HepG2 (cell line): ENCODE results near the gene SPATA12. TPM values are rescaled to one million over a fixed set of nuclear protein-coding genes. Genes with fewer than 3 reads are reported as not detected.

Source experiments
- ATAC-seq: fragments of 200-7000 bp; cut with Tn5 transposase; 3 replicates; pipeline ENCODE4 v1.9.1; 2020; ENCODE audit warnings: mild to moderate bottlenecking, moderate library complexity
- BruUV-seq: library from RNA; stranded (reverse); fragments of 400-500 nt; replicated peaks from 2 replicates; lab custom pipeline; 2021; lab: Mats Ljungman, UMichigan
- CTCF ChIA-PET: fragments of 300-600 bp; formaldehyde crosslinking; extraction: SDS; loops from one replicate; lab custom pipeline; 2021; ENCODE audit warnings: low total read pairs, inconsistent platforms, low intra/inter-chr PET ratio; lab: Yijun Ruan, JAX
- POLR2A ChIA-PET: fragments of 350-600 bp; sonication (Branson Sonifier 250); formaldehyde crosslinking; loops from one replicate; lab custom pipeline; 2020; ENCODE audit warnings: antibody characterized with exemption, inconsistent platforms; lab: Yijun Ruan, JAX
- DNase-seq: peaks from one replicate; pipeline ENCODE4 v3.0.0-alpha.2; 2015; ENCODE audit warnings: low spot score
- FAIRE-seq: peaks from 3 replicates; lab custom pipeline; 2011; peaks lifted over from hg19 to GRCh38; lab: Jason Lieb, UNC
- H2AFZ ChIP-seq: one replicate; pipeline ENCODE4 v1.6.1; 2011; ENCODE audit warnings: low read length, inconsistent platforms
- H3K27ac ChIP-seq: fragments of 300-600 bp; 3 replicates; pipeline ENCODE4 v1.8.0; 2011; ENCODE audit warnings: mixed run types, mild to moderate bottlenecking, mixed read lengths, low read length, inconsistent platforms; ENCODE audit not compliant: insufficient read depth; ENCODE audit errors: extremely low read length
- H3K27me3 ChIP-seq, 2 experiments: fragments of 200-600 bp in 1 of 2; 2 replicates in 1 of 2; 3 replicates in 1 of 2; pipeline versions ENCODE4 v1.6.0 to v1.8.0; 2011; ENCODE audit warnings: low read length in 2 of 2, mild to moderate bottlenecking in 2 of 2, moderate library complexity in 2 of 2, inconsistent platforms in 1 of 2; ENCODE audit not compliant: insufficient read depth in 2 of 2, control insufficient read depth in 1 of 2
- H3K36me3 ChIP-seq, 2 experiments: fragments of 200-600 bp in 1 of 2; replicated peaks in 1 of 2; 2 replicates in 1 of 2; 3 replicates in 1 of 2; pipeline versions ENCODE4 v1.5.1 to v1.8.0; 2011; ENCODE audit warnings: low read length in 2 of 2, inconsistent platforms in 1 of 2; ENCODE audit not compliant: insufficient read depth in 2 of 2, control insufficient read depth in 1 of 2
- H3K4me1 ChIP-seq: 2 replicates; pipeline ENCODE4 v1.5.1; 2012; ENCODE audit warnings: low read length, inconsistent platforms; ENCODE audit not compliant: insufficient read depth
- H3K4me2 ChIP-seq: 2 replicates; pipeline ENCODE4 v1.6.0; 2011; ENCODE audit warnings: low read depth, low read length, inconsistent platforms
- H3K4me3 ChIP-seq, 3 experiments: fragments of 200-600 bp in 1 of 3; sonication (generic), shearing (Covaris generic) in 1 of 3; replicated peaks in 1 of 3; 2 replicates each; pipeline ENCODE4 v1.5.1; 2011 to 2016; ENCODE audit warnings: low read length in 3 of 3, inconsistent platforms in 2 of 3, low read depth in 2 of 3, mild to moderate bottlenecking in 2 of 3, control low read depth in 1 of 3, mixed read lengths in 1 of 3; ENCODE audit not compliant: insufficient read depth in 1 of 3
- H3K79me2 ChIP-seq: one replicate; pipeline ENCODE4 v1.6.1; 2011; ENCODE audit warnings: low read length, inconsistent platforms; ENCODE audit not compliant: insufficient read depth
- H3K9ac ChIP-seq: 2 replicates; pipeline ENCODE4 v1.6.0; 2011; ENCODE audit warnings: mild to moderate bottlenecking, low read depth, low read length, inconsistent platforms; ENCODE audit not compliant: insufficient read depth
- H3K9me3 ChIP-seq: 2 replicates; pipeline ENCODE4 v1.5.1; 2012; ENCODE audit warnings: mild to moderate bottlenecking, low read length
- H4K20me1 ChIP-seq: 2 replicates; pipeline ENCODE4 v1.6.0; 2011; ENCODE audit warnings: inconsistent platforms, mild to moderate bottlenecking, low read length, moderate library complexity; ENCODE audit not compliant: insufficient read depth
- ARID2 ChIP-seq: sonication (generic); formaldehyde crosslinking; IDR thresholded peaks from 2 replicates; pipeline ENCODE4 v1.8.1; 2022; ENCODE audit warnings: mild to moderate bottlenecking, missing genetic modification reagents, borderline replicate concordance
- BCL6 ChIP-seq: IDR thresholded peaks from 2 replicates; pipeline ENCODE4 v1.6.1; 2016; ENCODE audit warnings: missing genetic modification reagents, missing compliant biosample characterization
- CREB1 ChIP-seq, 2 experiments: fragments of 450-650 bp in 1 of 2; IDR thresholded peaks; 2 replicates each; pipeline ENCODE4 v1.6.1; 2016 to 2017; ENCODE audit warnings: control low read depth in 1 of 2, mild to moderate bottlenecking in 1 of 2, missing compliant biosample characterization in 1 of 2, missing genetic modification characterization in 1 of 2
- GMEB1 ChIP-seq: sonication (generic); formaldehyde crosslinking; IDR thresholded peaks from 2 replicates; pipeline ENCODE4 v1.5.1; 2020; ENCODE audit warnings: missing genetic modification reagents, mild to moderate bottlenecking, borderline replicate concordance
- HNF4A ChIP-seq: sonication (generic); formaldehyde crosslinking; IDR thresholded peaks from 2 replicates; pipeline ENCODE4 v1.4.0; 2020; ENCODE audit warnings: missing genetic modification reagents
- HOXA5 ChIP-seq: sonication (generic); formaldehyde crosslinking; IDR thresholded peaks from 2 replicates; pipeline ENCODE4 v1.4.0; 2020; ENCODE audit warnings: missing genetic modification reagents
- IKZF1 ChIP-seq: fragments of 450-650 bp; IDR thresholded peaks from 2 replicates; pipeline ENCODE4 v1.7.1; 2016
- PRDM4 ChIP-seq: sonication (generic); formaldehyde crosslinking; IDR thresholded peaks from 2 replicates; pipeline ENCODE4 v1.9.0; 2021; ENCODE audit warnings: missing genetic modification reagents, borderline replicate concordance
- SP140L ChIP-seq: sonication (generic); formaldehyde crosslinking; IDR thresholded peaks from 2 replicates; pipeline ENCODE4 v1.4.0; 2020; ENCODE audit warnings: missing genetic modification reagents, borderline replicate concordance
- TBX2 ChIP-seq: sonication (generic); formaldehyde crosslinking; IDR thresholded peaks from 2 replicates; pipeline ENCODE4 v1.5.0; 2020; ENCODE audit warnings: missing genetic modification reagents, mild to moderate bottlenecking, borderline replicate concordance
- TEAD3 ChIP-seq: optimal IDR thresholded peaks from 2 replicates; pipeline ENCODE3; 2016; ENCODE audit warnings: borderline replicate concordance
- ZFAT ChIP-seq: sonication (generic); formaldehyde crosslinking; conservative IDR thresholded peaks from 2 replicates; pipeline ENCODE4 v1.8.1; 2023; ENCODE audit warnings: missing genetic modification reagents, inconsistent platforms
- ZNF292 ChIP-seq: sonication (generic); formaldehyde crosslinking; IDR thresholded peaks from 2 replicates; pipeline ENCODE4 v1.8.1; 2022; ENCODE audit warnings: mild to moderate bottlenecking, low read depth, missing genetic modification reagents, borderline replicate concordance
- ZNF34 ChIP-seq: sonication (generic); formaldehyde crosslinking; IDR thresholded peaks from 2 replicates; pipeline ENCODE4 v1.4.0; 2020; ENCODE audit warnings: mild to moderate bottlenecking, missing genetic modification reagents, borderline replicate concordance
- WGBS: methylation state at CpG from one replicate; pipeline ENCODE4 v1.1.6; 2017; ENCODE audit warnings: low lambda C conversion rate; 5-methylcytosine and 5-hydroxymethylcytosine counted together
- in situ Hi-C: cut with HindIII; loops from 2 replicates; pipeline ENCODE4 v1.10.0; 2017; ENCODE audit warnings: low pct_unique_long_range_greater_than_20kb; ENCODE audit not compliant: extremely low pct_ligation_motif_present
- intact Hi-C: fragments of 100-400 bp; cut with micrococcal nuclease; formaldehyde crosslinking; loops from one replicate; pipeline ENCODE4 v1.10.0; 2022; ENCODE audit not compliant: unreplicated experiment
- polyA plus RNA-seq, 8 experiments: library from polyadenylated mRNA; depleted of rRNA in 3 of 8; stranded (reverse) in 7 of 8; unstranded in 1 of 8; fragments of >200 nt; fragmentation: Illumina TruSeq in 4 of 8; extraction: Trizol in 4 of 8; gene quantifications; 2 replicates each; pipeline versions ENCODE4 v1.2.1 to v1.2.3, GENCODE V29; 2011 to 2016; ENCODE audit warnings: low read depth in 4 of 8, missing spikeins in 1 of 8, mixed read lengths in 1 of 8; ENCODE audit not compliant: insufficient read depth in 1 of 8
- total RNA-seq, 5 experiments: library from RNA; depleted of rRNA; stranded (reverse); fragments of >200 nt; fragmentation: Illumina TruSeq; extraction: Trizol; gene quantifications; 2 replicates each; pipeline ENCODE4 v1.2.3, GENCODE V29; 2016; ENCODE audit warnings: low read depth in 1 of 5

The SPATA12 gene
- total and polyA plus RNA-seq, 2 of the 13 experiments (the other 11 are each of a cell fraction or from before 2014, with no cell fraction given) = 0.09 to 0.25 TPM

- Histone ChIP-seq H3K9ac (no peak overlapping the region), H2AFZ (no peak overlapping the region), H3K27me3 (no peaks in the 10 kb centered on the region), H3K4me1 (peaks cover 20% of the 10 kb centered on the region), H3K4me3 (no peak overlapping the region), H3K4me2 (no peak overlapping the region), H4K20me1 (no peaks in the 10 kb centered on the region), H3K9me3 (no peaks in the 10 kb centered on the region), H3K79me2 (no peaks in the 10 kb centered on the region)
- WGBS = 99% methylated on average over 6 of the region's 6 CpGs
- POLR2A ChIA-PET = interaction anchor here (0.6 kb wide), 1 partner anchor 24 kb away, joined by 6 read pairs; no protein-coding TSS in a partner anchor
- CTCF ChIA-PET = no interaction called here
- DNase-seq (no peak), ATAC-seq (no peak), FAIRE-seq (no peak)
- intact Hi-C loops (no loop called here), in situ Hi-C loops (no loop called here)
- BruUV-seq = no TSS peak
- TF ChIP-seq ZFAT (CRISPR knock-in tag) = no peak
- TF ChIP-seq TBX2 (CRISPR knock-in tag) = no peak
- TF ChIP-seq PRDM4 = no peak
- no peak for TF ChIP-seq TEAD3 (CRISPR knock-in tag)
- TF ChIP-seq SP140L (CRISPR knock-in tag) = no peak
- TF ChIP-seq CREB1 (IDR thresholded peaks at IDR 0.05) = no peak
- TF ChIP-seq CREB1 (CRISPR knock-in tag; IDR thresholded peaks at IDR 0.05) = no peak
- no peak for TF ChIP-seq ZNF292 (CRISPR knock-in tag)
- no peak for TF ChIP-seq IKZF1
- no peak for TF ChIP-seq ARID2 (CRISPR knock-in tag)
- TF ChIP-seq BCL6 (CRISPR knock-in tag) = no peak
- no peak for TF ChIP-seq ZNF34
- no peak for TF ChIP-seq HNF4A (CRISPR knock-in tag)
- TF ChIP-seq HOXA5 (CRISPR knock-in tag) = no peak
- TF ChIP-seq GMEB1 (CRISPR knock-in tag) = no peak
- TF ChIP-seq, all 625 proteins: peak for 0
- H3K27ac ChIP-seq = no peak overlapping the region
- H3K36me3 ChIP-seq = no peaks in the 10 kb centered on the region
Measured at GRCh38 chr3:57015912-57016311, 44.6 kb upstream of the SPATA12 start.
